Activated CD8-positive, alpha-beta memory T cell treated with anti-CD3 and anti-CD28 coated beads for 36 hours (primary cell): Measurements from ENCODE around the gene PHF20. TPM values are rescaled to one million over a fixed set of nuclear protein-coding genes. Genes with fewer than 3 reads are reported as not detected.
"Not testable (repeated sequence)": the region's sequence is repeated elsewhere in the genome, so short reads cannot be mapped to it uniquely, and the experiment has no call there.

Experiments used
- CTCF ChIA-PET: fragments of 350-600 bp; sonication (Branson Sonifier 250); formaldehyde crosslinking; loops from one replicate; lab custom pipeline; 2021; ENCODE audit warnings: antibody characterized with exemption; lab: Charles Lee
- POLR2A ChIA-PET: fragments of 350-600 bp; sonication (Branson Sonifier 250); formaldehyde crosslinking; loops from one replicate; lab custom pipeline; 2021; ENCODE audit warnings: antibody characterized with exemption; lab: Charles Lee
- total RNA-seq, 2 experiments: library from RNA; stranded (reverse); gene quantifications; one replicate each; pipeline ENCODE4 v1.2.3, GENCODE V29; 2021

The PHF20 gene
- total RNA-seq, 2 experiments from 2014 or later: 55.9 to 57.3 TPM

GRCh38 chr20:35767683-35768481, 3.9 kb upstream of the PHF20 start:
- CTCF ChIA-PET: interaction anchor here (0.8 to 2.0 kb wide), 3 partner anchors 16 to 25 kb away, joined by 3 to 9 read pairs (median 4); partner anchors contain the start of gene RBM39
- POLR2A ChIA-PET: interaction anchor here (0.7 to 7.0 kb wide), 3 partner anchors 18 to 1625 kb away, joined by 7 to 119 read pairs (median 9); partner anchors contain the start of gene RBM39

GRCh38 chr20:35768731-35769664, 2.8 kb upstream of the PHF20 start:
- ChIA-PET POLR2A (interaction anchor here (0.6 to 7.0 kb wide), 3 partner anchors 27 to 108 kb away, joined by 3 to 119 read pairs (median 4); partner anchors contain the start of gene RBM39), CTCF (interaction anchor here (0.5 to 2.0 kb wide), 4 partner anchors 18 to 31 kb away, joined by 3 to 9 read pairs (median 4); partner anchors contain the start of gene RBM39)

GRCh38 chr20:35771367-35771688, 487 bp upstream of the PHF20 start:
- POLR2A ChIA-PET: interaction anchor here (2.6 to 7.0 kb wide), 2 partner anchors 30 to 183 kb away, joined by 18 to 119 read pairs; partner anchors contain the start of genes RBM39 and SCAND1
- CTCF ChIA-PET: interaction anchor here (1.9 to 3.3 kb wide), 2 partner anchors 28 to 183 kb away, joined by 5 to 18 read pairs; partner anchors contain the start of genes RBM39 and SCAND1

- ChIA-PET CTCF (interaction anchor here (0.7 to 3.3 kb wide), 4 partner anchors 30 to 182 kb away, joined by 3 to 18 read pairs (median 4); partner anchors contain the start of genes RBM39 and SCAND1), POLR2A (interaction anchor here (0.6 to 7.0 kb wide), 5 partner anchors 31 to 1779 kb away, joined by 3 to 119 read pairs (median 5); partner anchors contain the start of genes RALY, RBM39 and SCAND1)
These were observed 796 bp downstream of the PHF20 start for GRCh38 chr20:35772563-35773058.

GRCh38 chr20:35773154-35773751, 1.4 kb downstream of the PHF20 start:
- POLR2A ChIA-PET: interaction anchor here (0.7 to 7.0 kb wide), 4 partner anchors 32 to 821 kb away, joined by 3 to 119 read pairs (median 10); partner anchors contain the start of genes RBM39 and SCAND1
- CTCF ChIA-PET: interaction anchor here (1.3 to 3.3 kb wide), 2 partner anchors 30 to 62 kb away, joined by 3 to 18 read pairs; partner anchors contain the start of gene RBM39

GRCh38 chr20:35774391-35774790, 2.6 kb downstream of the PHF20 start:
- ChIA-PET CTCF (no interaction called here), POLR2A (no interaction called here)

- POLR2A ChIA-PET: no interaction called here
- CTCF ChIA-PET: no interaction called here
These were observed 4.8 kb downstream of the PHF20 start for GRCh38 chr20:35776513-35777101.

- CTCF ChIA-PET, POLR2A ChIA-PET: not testable (repeated sequence)
These were observed 12.0 kb downstream of the PHF20 start for GRCh38 chr20:35783811-35784210.

- CTCF ChIA-PET, POLR2A ChIA-PET: not testable (repeated sequence)
These were observed 13.7 kb downstream of the PHF20 start for GRCh38 chr20:35785541-35785940.

- CTCF ChIA-PET: no interaction called here
- POLR2A ChIA-PET: no interaction called here
These were observed 17.0 kb downstream of the PHF20 start for GRCh38 chr20:35788796-35789195.

- ChIA-PET CTCF (interaction anchor here (0.6 kb wide), 1 partner anchor 94 kb away, joined by 3 read pairs; no protein-coding TSS in a partner anchor), POLR2A (no interaction called here)
These were observed 19.3 kb downstream of the PHF20 start for GRCh38 chr20:35791097-35791496.

GRCh38 chr20:35791821-35792220, 20.0 kb downstream of the PHF20 start:
- ChIA-PET CTCF (no interaction called here), POLR2A (no interaction called here)

- ChIA-PET CTCF (no interaction called here), POLR2A (no interaction called here)
These were observed 20.9 kb downstream of the PHF20 start for GRCh38 chr20:35792740-35793139.

GRCh38 chr20:35796571-35796970, 24.8 kb downstream of the PHF20 start:
- ChIA-PET POLR2A (no interaction called here), CTCF (no interaction called here)

- CTCF ChIA-PET: no interaction called here
- POLR2A ChIA-PET: interaction anchor here (0.6 kb wide), 2 partner anchors 81 to 158 kb away, joined by 3 read pairs; no protein-coding TSS in a partner anchor
These were observed 30.1 kb downstream of the PHF20 start for GRCh38 chr20:35801865-35802264.

GRCh38 chr20:35806075-35806474, 34.3 kb downstream of the PHF20 start:
- CTCF ChIA-PET: interaction anchor here (1.0 kb wide), 1 partner anchor 11 kb away, joined by 3 read pairs; no protein-coding TSS in a partner anchor
- POLR2A ChIA-PET: no interaction called here

- CTCF ChIA-PET: no interaction called here
- POLR2A ChIA-PET: no interaction called here
These were observed 36.1 kb downstream of the PHF20 start for GRCh38 chr20:35807877-35808276.

GRCh38 chr20:35820715-35821114, 48.9 kb downstream of the PHF20 start:
- ChIA-PET CTCF (no interaction called here), POLR2A (interaction anchor here (0.7 kb wide), 1 partner anchor 78 kb away, joined by 6 read pairs; no protein-coding TSS in a partner anchor)
